Activated T-cell treated with anti-CD3 and anti-CD28 coated beads for 1 hour (primary cell): ENCODE data around the gene TMEM273.

ENCODE experiments used
- DNase-seq: peaks from one replicate; pipeline ENCODE4 v3.0.0-alpha.2; 2020; ENCODE audit warnings: low read depth

The TMEM273 gene

GRCh38 chr10:49139028-49139845 is 49.0 kb downstream of the TMEM273 start:
- DNase-seq: no peak

GRCh38 chr10:49138361-49138891 is 49.8 kb downstream of the TMEM273 start:
- DNase-seq: no peak

GRCh38 chr10:49136525-49136924 is 51.7 kb downstream of the TMEM273 start:
- DNase-seq: no peak

- no peak for DNase-seq
These were observed 52.4 kb downstream of the TMEM273 start for GRCh38 chr10:49135575-49136313.

- no peak for DNase-seq
These were observed 53.9 kb downstream of the TMEM273 start for GRCh38 chr10:49134327-49134726.

GRCh38 chr10:49133706-49134248 is 54.4 kb downstream of the TMEM273 start, which contains the start of gene FAM170B:
TSS of gene FAM170B (minus strand) at chr10:49134021. CDS start at chr10:49133918, 103 bp downstream.
- DNase-seq: no peak

GRCh38 chr10:49132362-49132737 is 55.8 kb downstream of the TMEM273 start:
- DNase-seq: no peak

GRCh38 chr10:49131507-49132361 is 56.5 kb downstream of the TMEM273 start:
- DNase-seq: no peak

- DNase-seq: no peak
These were observed 58.8 kb downstream of the TMEM273 start for GRCh38 chr10:49129376-49129775.

- DNase-seq: no peak
These were observed 59.3 kb downstream of the TMEM273 start for GRCh38 chr10:49128854-49129253.

GRCh38 chr10:49123981-49124950 is 63.9 kb downstream of the TMEM273 start:
- DNase-seq: no peak

GRCh38 chr10:49120911-49121310 is 67.3 kb downstream of the TMEM273 start:
- no peak for DNase-seq

GRCh38 chr10:49119746-49120145 is 68.4 kb downstream of the TMEM273 start:
- no peak for DNase-seq

- DNase-seq: no peak
These were observed 69.6 kb downstream of the TMEM273 start for GRCh38 chr10:49118430-49119074.

- no peak for DNase-seq
These were observed 70.7 kb downstream of the TMEM273 start for GRCh38 chr10:49117376-49118070.

GRCh38 chr10:49116509-49117375 is 71.4 kb downstream of the TMEM273 start:
- DNase-seq: no peak

GRCh38 chr10:49115796-49116508 is 72.2 kb downstream of the TMEM273 start:
- DNase-seq: no peak
